ENCODE measurements around the gene EPB41L1.

EPB41L1 gene

DNA sequence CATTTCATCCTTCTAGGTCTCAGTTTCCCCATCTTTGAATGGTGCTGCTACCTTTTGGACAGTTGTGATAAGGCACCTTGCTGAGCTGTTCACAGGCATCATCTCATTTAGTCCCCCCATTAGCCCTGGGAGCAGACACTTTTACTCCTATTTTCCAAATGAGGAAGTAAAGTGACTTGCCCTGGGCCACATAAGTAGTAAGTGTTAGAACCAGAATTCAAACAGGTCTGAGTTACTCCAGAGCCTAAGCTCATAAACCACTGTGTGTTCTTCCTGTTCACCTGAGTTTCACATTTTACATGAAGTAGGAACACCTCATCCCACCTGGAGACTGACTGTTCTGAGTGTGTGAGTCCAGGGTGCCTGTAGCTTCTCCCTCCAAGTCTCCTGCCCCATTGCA lies 43.5 kb upstream of the EPB41L1 start:
- no peak for DNase-seq (ENCODE audit: low read depth)
- TF ChIP-seq, protein P1, sequence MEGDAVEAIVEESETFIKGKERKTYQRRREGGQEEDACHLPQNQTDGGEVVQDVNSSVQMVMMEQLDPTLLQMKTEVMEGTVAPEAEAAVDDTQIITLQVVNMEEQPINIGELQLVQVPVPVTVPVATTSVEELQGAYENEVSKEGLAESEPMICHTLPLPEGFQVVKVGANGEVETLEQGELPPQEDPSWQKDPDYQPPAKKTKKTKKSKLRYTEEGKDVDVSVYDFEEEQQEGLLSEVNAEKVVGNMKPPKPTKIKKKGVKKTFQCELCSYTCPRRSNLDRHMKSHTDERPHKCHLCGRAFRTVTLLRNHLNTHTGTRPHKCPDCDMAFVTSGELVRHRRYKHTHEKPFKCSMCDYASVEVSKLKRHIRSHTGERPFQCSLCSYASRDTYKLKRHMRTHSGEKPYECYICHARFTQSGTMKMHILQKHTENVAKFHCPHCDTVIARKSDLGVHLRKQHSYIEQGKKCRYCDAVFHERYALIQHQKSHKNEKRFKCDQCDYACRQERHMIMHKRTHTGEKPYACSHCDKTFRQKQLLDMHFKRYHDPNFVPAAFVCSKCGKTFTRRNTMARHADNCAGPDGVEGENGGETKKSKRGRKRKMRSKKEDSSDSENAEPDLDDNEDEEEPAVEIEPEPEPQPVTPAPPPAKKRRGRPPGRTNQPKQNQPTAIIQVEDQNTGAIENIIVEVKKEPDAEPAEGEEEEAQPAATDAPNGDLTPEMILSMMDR (IDR thresholded peaks at IDR 0.05; ENCODE audit: control insufficient read depth, extremely low read depth, insufficient read depth) = no peak
- H3K4me3 ChIP-seq (ENCODE audit: low read depth, low read length) = no peak overlapping the region

DNA sequence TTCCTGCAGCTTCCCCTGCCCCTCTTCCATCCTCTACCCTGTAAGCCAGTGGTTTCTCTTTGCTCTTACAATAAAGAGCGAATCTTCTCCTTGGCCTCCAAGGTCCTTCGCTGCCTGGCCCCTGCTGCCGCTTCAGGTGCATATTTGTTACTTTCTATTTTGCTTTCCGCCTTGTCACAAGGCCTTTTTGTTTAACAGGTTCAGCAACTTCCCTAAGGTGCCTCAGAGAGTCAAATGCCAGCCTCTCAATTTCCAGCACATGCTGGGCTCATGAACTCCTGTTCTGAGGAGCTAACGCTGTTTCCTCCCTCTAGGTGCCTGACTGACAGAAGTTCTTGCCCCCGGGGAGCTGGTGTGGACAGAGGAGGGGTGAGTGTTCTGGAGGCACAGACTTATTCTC lies 42.4 kb upstream of the EPB41L1 start:
- TF ChIP-seq, protein P1 (IDR thresholded peaks at IDR 0.05; ENCODE audit: control insufficient read depth, extremely low read depth, insufficient read depth) = no peak
- no peak overlapping the region for H3K4me3 ChIP-seq (ENCODE audit: low read depth, low read length)
- peak; percentile 78 for DNase-seq (ENCODE audit: low read depth)

DNA sequence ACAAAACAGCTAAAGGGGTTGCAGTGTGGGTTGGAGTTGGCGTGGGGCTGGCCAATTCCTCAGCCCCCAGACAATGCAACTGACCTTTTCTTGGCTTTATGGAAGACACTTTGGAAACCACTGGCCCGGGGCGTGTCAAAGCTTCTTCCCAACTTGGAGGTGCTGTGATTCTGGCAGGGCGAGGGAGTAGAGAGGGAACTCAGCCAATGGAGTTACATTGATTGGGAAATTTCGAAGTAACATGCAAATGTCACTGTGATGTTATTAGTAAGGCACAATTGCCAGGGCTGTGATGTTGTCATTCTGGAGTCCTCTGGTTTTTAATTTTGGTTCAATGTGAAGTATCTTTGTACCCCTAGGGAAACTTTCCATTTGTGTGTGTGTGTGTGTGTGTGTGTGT lies 41.5 kb upstream of the EPB41L1 start:
- TF ChIP-seq, protein P1 (IDR thresholded peaks at IDR 0.05; ENCODE audit: control insufficient read depth, extremely low read depth, insufficient read depth) = no peak
- DNase-seq (ENCODE audit: low read depth) = no peak
- no peak overlapping the region for H3K4me3 ChIP-seq (ENCODE audit: low read depth, low read length)

DNA sequence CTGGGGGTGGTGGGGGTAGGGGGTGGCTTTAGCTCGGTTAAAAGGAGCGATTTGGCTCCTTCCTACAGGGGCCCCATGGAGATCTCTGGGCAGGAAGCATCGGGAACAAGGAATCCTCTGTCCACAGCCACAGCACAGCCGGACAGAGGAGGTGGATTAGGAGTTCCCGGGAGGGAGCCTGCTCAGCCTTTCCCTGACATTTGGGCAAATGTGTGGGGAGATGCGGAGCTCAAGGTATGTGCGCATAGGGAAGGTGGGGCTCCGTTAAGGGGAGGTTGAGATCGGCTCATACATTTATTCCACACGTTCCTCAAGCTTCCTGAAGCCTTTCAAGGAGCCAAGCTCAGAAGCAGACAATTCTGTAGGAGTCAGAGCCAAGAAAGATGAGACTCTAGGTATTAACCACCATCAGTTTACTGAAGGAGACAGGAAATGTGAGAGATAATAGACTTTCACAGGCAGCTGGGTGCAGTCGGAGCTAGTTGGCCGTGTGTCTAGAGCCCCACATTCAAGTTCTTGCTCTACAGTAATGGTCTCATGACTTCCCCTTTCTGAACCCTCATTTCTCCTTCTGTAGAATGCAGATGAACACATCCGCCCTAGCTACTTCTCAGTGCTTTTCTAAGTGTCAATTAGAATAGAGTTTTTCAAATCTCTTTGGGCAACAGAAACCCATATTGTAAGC lies 40.8 kb upstream of the EPB41L1 start:
- TF ChIP-seq, protein P1 (IDR thresholded peaks at IDR 0.05; ENCODE audit: control insufficient read depth, extremely low read depth, insufficient read depth) = no peak
- no peak overlapping the region for H3K4me3 ChIP-seq (ENCODE audit: low read depth, low read length)
- DNase-seq (ENCODE audit: low read depth) = no peak

DNA sequence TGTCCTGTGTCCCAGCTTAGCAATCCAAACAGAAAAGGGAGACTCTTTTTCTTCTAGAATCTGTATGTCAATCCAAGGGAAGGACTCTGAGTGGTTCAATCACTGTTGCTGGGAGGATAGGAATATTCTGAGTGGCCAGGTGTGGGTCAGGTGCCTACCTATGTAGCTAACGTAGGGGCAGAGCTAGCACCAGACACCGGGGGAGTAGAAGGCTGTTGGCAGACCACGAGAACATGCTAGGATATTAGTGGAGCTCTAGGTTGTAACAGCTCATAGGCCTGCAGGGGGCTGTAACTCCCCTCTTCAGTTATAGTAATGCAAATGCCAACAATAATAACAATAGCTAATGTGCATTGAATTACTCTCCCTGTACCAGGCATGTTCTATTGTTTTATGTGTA lies 39.8 kb upstream of the EPB41L1 start:
- H3K4me3 ChIP-seq (ENCODE audit: low read depth, low read length) = no peak overlapping the region
- no peak for DNase-seq (ENCODE audit: low read depth)
- TF ChIP-seq, protein P1 (IDR thresholded peaks at IDR 0.05; ENCODE audit: control insufficient read depth, extremely low read depth, insufficient read depth) = no peak

DNA sequence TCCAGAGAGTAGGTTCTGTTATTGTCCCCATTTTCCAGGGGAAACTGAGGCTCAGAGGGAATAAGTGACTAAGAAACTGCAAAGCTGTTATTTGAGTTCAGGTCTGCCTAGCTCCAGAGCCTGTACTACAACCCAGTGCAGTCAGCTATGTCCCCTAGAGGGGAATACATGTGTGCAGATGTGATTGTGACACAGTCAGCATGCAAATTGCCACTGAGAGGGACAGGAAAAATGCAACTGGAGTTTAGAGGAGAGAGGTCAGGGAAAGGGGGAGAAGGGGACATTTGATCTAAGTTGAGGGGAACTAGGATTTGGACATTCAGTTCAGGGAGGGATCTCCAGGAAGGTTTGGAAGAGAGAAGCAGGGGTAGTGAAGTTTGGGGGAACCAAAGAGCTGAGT lies 38.6 kb upstream of the EPB41L1 start:
- TF ChIP-seq, protein P1 (IDR thresholded peaks at IDR 0.05; ENCODE audit: control insufficient read depth, extremely low read depth, insufficient read depth) = no peak
- H3K4me3 ChIP-seq (ENCODE audit: low read depth, low read length) = no peak overlapping the region
- no peak for DNase-seq (ENCODE audit: low read depth)

Data from LNCaP clone FGC (cell line).